NCI-H1048 (cell line): ENCODE results near the gene ZNF511.
A peak's percentile ranks its signal among the peaks of the same experiment; 100 is the strongest.
"Not testable (repeated sequence)": the region's sequence is repeated elsewhere in the genome, so short reads cannot be mapped to it uniquely, and the experiment has no call there.

Experiments
- DNase-seq: peaks from one replicate; lab custom pipeline; 2025; lab: John Stamatoyannopoulos, UW

ZNF511 gene

GRCh38 chr10:133308421-133309099 is at the start of gene ZNF511, which contains the start of gene TUBGCP2:
Gene ZNF511 (plus strand): TSS chr10:133308914. CDS start chr10:133308944, 30 bp downstream.
Gene TUBGCP2 (minus strand): TSS chr10:133308872. CDS start chr10:133302941, 5,931 bp downstream.
- no peak for DNase-seq

- no peak for DNase-seq
Measured at GRCh38 chr10:133259602-133259989, 49.1 kb upstream of the ZNF511 start.

- DNase-seq, result no peak
Measured at GRCh38 chr10:133260895-133261725, 47.6 kb upstream of the ZNF511 start.

GRCh38 chr10:133261726-133262325 is 46.9 kb upstream of the ZNF511 start:
- peak; percentile 27 for DNase-seq

GRCh38 chr10:133262696-133263095 is 46.0 kb upstream of the ZNF511 start:
- no peak for DNase-seq

GRCh38 chr10:133263674-133264073 is 45.0 kb upstream of the ZNF511 start:
- DNase-seq, result no peak

DNA sequence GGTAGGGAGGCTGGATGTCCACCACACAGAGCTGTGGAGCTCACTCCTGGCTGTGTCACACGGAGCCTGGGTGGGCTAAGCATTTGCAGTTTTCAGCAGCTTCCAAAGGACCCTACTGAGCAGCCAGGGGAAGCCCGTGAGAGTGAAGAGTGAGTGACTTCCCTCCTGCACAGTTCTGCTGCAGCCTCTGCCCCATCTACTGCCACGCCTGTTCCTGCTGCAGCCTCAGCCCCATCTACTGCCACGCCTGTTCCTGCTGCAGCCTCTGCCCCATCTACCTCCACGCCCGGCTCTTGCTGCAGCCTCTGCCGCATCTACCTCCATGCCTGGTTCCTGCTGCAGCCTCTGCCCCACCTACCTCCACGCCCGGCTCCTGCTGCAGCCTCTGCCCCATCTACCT is 44.3 kb upstream of the ZNF511 start:
- no peak for DNase-seq

DNA sequence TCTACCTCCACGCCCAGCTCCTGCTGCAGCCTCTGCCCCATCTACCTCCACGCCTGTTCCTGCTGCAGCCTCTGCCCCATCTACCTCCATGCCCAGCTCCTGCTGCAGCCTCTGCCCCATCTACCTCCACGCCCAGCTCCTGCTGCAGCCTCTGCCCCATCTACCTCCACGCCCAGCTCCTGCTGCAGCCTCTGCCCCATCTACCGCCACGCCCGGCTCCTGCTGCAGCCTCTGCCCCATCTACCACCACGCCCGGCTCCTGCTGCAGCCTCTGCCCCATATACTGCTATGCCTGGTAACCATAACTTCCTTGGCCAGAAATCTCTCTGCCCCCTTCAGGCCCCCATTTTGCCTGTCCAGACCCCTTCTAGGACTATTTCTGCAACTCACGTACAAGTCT is 43.7 kb upstream of the ZNF511 start:
- not testable (repeated sequence) for DNase-seq

GRCh38 chr10:133266056-133266795 is 42.5 kb upstream of the ZNF511 start:
- no peak for DNase-seq

DNA sequence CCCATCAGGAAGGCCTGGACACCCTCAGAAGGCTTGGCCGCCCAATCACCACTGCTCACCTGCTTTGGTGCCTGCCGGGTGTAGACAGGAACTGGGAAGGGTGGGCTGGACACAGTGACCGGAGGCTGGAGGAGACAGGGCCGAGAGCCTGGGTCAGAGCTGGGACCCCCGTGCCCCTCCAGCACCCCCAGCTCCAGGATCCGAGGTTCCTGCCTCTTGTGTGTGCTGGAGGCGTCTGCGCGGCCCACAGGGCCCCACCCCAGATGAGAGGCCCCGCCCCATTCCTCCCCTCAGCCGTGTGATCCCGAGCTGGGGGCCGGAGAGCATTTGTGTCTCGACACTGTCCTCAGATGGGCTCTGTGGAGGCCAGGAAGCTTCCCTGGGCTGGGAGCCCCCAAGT is 41.4 kb upstream of the ZNF511 start:
- DNase-seq, result no peak

GRCh38 chr10:133267829-133268228 is 40.9 kb upstream of the ZNF511 start:
- DNase-seq, result no peak

GRCh38 chr10:133268532-133268931 is 40.2 kb upstream of the ZNF511 start:
- no peak for DNase-seq

DNA sequence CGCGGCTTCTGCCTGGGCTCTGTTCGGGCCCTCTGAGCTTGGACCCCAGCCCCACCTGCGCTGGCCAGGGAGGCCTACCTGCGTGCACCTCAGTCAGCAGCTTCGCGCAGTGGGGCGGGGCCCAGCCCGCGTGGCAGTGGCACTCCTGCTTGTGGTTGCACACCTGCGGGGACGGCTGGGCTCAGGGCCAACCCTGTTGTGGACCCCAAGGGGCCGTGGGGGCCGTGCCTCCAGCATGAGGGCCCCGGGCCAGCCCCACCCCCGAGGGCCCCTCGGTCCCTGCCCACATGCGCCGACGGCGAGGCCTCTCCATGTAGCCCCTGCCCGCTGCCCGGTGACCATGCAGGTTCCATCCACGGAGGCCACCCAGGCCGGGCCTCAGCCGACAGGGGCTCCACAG is 39.3 kb upstream of the ZNF511 start:
- no peak for DNase-seq

DNA sequence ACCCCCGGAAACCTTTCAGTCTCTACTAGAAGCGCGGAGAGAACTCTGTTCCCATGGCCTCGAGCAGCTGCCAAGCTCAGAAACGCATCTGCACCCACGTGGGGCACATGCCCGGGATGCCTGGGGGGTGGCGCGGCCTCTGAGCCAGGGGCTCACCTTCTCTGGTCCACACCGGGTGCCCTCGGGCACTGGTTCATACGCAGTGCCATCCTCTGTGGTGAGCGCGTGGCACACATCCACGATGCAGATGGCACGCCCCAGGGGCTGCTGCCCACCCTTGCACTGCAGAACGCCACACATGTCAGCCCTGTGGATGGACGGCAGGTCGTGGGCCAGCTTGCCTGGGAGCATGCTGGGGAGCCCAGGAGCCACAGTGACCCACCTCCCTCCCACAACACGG is 38.5 kb upstream of the ZNF511 start:
- no peak for DNase-seq

GRCh38 chr10:133270773-133271297 is 37.9 kb upstream of the ZNF511 start:
- no peak for DNase-seq

- no peak for DNase-seq
Measured at GRCh38 chr10:133271521-133272300, 37.0 kb upstream of the ZNF511 start.

DNA sequence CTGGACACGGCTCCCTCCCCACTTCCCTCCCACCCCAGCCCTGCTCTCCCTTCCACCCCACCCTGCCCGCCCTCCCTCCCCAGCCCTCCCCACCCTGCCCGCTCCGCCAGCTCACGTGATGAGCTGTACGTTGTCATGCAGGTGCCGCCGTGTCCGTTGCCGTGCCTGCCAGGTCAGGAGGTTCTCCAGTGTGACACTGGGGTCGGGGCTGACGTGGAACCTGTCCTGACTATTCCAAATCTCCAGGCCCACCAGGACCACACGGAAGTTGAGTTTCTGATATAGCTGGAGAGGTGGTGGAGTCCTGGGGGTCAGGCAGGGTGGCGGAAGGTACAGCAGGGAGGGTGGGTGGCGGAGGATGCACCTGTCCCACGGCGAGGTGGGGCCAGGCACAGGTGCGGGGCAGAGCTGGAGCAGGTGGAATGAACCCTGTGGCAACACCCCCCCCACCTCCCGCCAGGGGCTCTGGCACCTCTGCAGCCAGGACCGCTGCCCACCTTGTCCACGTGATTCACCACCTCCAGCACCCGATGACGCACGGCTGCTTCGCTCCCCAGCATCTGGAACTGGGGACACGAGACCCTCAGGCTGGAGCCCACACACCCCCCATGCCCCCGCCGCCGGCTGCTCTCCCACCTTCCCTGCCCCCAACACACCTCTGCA is 36.3 kb upstream of the ZNF511 start:
- DNase-seq, result no peak

DNA sequence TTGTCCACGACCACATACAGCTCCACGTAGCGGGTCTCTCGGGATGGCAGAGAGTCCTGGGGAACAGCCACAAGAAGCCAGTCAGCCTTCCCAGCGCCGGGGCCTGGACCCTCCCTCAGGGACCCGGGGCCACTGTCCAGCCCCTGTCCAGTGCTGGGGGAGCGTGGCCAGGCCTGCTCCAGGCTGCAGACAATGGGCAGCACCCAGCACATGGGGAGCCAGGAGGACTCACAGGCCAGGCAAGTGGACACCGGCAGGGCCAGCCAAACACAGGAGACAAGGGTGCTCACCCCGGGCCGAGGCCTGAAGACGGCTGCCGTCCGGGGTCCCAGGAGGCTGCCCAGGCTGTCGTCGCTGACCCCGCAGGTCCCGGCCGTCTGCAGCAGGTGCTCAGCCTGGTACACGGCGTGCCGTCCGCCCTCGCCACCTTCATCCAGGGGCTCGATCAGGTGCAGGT is 35.7 kb upstream of the ZNF511 start:
- DNase-seq, result no peak

- no peak for DNase-seq
Measured at GRCh38 chr10:133273534-133274143, 35.1 kb upstream of the ZNF511 start.
